Sciatic nerve (tissue), 2 donors: Measurements from ENCODE around the gene CLDN19. TPM values are rescaled to one million over a fixed set of nuclear protein-coding genes. Genes with fewer than 3 reads are reported as not detected.
A peak's percentile ranks its signal among the peaks of the same experiment; 100 is the strongest.

Source experiments
- ATAC-seq: fragments of 200-7000 bp; cut with Tn5 transposase; one replicate; pipeline ENCODE4 v1.9.1; 2020; ENCODE audit warnings: mild to moderate bottlenecking, moderate library complexity
- DNase-seq: peaks from one replicate; pipeline ENCODE4 v3.0.0-alpha.2; 2020; ENCODE audit warnings: low spot score
- intact Hi-C: fragments of 100-400 bp; cut with DNase I; formaldehyde crosslinking; loops from one replicate; pipeline ENCODE4 v1.14.2; 2022
- total RNA-seq: library from RNA; stranded (reverse); fragmentation: NEBNext Ultra II Directional; extraction: Animal tissue kit (Norgen Biotek cat#: 25700); gene quantifications from one replicate; pipeline ENCODE4 v1.2.1, GENCODE V29; 2021
- donor health status: DM: no; HTN: no; CAD: no.
- donor health status: DM: no; HTN: no; CAD: no.

CLDN19 gene
- total RNA-seq, 1 donor from 2014 or later = 243 TPM

DNA sequence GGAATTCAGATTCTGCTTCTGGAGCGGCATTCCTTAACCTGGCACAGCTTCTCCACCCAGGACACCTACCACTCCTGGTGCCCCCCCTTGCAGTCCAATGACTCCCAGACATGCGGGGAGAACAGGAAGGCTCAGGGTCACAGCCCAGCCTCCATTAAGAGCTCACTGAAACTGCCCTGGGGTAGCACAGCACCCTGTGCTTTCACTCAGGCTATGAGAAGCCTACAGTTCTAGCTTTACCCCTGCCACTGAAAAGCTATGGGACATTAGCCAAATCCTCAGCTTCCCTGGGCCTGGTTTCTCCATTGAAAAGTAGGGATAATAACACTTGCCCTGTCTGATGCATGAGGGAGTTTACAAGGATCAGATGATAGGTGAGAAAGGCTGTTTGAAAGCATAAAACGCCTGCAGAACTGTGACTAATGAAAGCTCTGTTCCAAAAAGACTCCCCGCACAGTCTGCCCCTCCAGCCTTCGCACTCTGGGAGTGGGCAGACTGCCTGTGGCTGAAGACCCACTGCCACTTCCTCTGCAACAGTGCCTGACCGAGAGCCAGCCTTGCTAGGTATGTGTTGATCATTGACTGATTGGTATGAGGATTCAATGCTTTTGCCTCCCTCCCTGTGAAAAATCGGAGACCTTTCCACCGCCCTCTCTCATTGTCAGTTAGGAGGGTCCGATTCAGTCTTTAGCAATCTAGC, 2.7 kb upstream of the CLDN19 start:
- intact Hi-C loops = loop anchor here (10.0 kb wide), 2 partner anchors 78 to 158 kb away; no protein-coding TSS in a partner anchor
- DNase-seq = peak; percentile 41
- ATAC-seq = no peak

DNA sequence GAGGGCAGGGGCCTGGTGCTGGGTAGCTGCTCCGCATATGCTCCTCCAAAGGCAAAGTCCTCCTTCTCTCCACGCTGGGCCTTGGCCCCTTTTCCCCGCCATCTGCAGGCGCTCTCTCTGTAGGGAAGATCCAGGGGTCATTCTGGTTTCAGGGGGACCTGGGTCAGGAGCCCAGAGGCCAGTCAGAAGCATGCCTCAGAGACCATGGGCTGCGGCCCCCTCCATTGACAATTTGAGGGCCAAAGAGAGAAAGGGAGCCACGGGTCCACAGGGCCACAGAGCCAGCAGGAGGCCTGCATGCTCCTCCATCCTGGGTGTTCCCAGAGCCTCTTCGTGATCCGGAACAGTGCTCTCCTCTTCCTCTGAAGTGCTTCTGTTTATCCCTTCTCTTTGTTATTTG, 2.1 kb upstream of the CLDN19 start:
- intact Hi-C loops = loop anchor here (10.0 kb wide), 2 partner anchors 77 to 157 kb away; no protein-coding TSS in a partner anchor
- ATAC-seq (no peak), DNase-seq (no peak)

DNA sequence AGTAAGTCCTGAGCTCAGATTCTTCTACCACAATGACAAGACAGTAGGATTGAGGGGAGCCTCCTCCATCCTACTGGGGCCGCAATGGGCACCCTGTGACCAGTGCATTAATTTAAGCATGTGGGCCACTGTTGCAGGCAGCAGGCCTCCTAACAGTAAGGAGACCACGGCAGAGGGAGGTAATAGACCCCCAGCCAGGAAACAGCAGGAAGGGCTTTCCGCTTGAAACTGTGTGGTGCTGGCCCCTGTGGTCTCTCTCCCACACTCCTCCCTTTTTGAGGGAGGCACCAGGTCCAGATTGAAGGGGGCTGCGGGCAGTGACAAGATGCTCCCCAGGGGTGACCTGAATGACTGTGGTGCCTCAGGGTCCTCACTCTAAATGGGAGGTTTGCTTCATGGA, 1.7 kb upstream of the CLDN19 start:
- no peak for ATAC-seq
- intact Hi-C loops = loop anchor here (10.0 kb wide), 2 partner anchors 77 to 157 kb away; no protein-coding TSS in a partner anchor
- no peak for DNase-seq

DNA sequence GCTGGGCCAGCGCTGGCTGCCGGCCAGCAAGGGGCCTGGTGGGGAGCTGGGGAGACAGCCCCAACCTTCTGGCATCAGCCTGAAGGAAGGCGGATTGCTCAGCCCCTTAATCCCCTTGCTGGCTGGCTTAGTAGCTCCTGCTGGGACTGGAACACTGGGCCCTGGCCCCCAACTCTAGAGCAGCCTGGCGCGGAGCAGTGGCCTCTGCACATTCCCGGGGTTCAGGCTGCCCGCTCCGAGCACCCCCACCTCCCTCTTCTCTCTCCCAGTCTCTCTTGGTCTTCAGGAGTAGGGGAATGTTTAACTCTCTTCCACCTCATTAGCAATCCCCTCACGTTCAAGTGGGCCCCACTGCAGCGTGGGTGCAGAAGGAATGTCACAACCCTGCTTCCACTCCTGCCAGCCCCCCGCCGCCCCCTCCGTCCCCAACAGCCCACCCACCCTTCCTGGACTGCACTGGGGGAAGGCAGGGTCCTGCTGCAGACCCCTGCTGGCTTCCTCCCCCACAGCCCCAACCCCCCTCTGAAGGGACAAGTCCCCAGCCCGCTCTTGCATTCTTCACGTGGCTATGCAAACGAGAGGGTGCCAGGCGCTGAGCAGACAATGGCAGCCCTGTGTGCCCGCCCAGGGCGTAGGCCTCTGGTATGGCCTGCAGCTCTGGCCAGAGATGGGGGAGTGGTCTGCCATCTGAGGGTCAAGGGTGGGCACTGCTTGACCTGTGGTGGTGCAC, 980 bp upstream of the CLDN19 start:
- DNase-seq (no peak), ATAC-seq (peak; percentile 68)
- intact Hi-C loops = loop anchor here (10.0 kb wide), 2 partner anchors 76 to 156 kb away; no protein-coding TSS in a partner anchor

- intact Hi-C loops = no loop called here
- DNase-seq = no peak
- no peak for ATAC-seq
Measured at GRCh38 chr1:42738678-42739226, 1.3 kb downstream of the CLDN19 start.

DNA sequence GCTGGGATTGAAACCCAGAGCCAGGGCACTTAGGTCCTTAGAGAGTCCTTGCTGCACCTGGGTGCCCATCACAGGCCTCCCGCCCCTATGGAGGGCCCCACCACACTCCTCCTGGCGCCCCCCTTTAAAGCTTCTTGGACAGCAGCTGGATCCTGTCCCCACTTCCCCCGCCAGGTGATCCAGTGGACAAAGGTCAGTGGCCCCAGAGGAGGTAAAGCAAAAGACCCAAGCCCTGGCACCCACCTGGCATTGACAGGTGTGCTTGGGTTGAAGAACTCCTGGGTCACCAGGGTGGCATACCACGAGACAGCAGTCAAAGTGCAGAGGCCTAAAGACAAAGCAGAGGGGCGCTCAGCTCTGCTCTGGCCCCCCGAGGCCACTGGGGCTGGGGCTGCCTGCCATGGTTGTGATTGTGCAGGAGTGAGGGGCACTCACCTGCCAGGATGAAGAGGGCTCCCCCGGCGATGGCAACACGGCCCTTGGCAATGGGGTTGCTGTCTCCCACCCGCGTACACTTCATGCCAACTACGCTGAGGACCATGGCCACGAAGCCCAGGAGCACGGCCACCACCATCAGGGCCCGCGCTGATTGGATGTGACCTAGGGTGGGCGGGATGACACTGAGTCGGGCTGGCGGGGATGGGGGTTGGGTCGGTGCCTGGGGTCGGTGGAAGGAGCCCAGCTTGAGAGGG, 1.9 kb downstream of the CLDN19 start:
- ATAC-seq (no peak), DNase-seq (no peak)

GRCh38 chr1:42737257-42737656, 2.8 kb downstream of the CLDN19 start:
- DNase-seq (no peak), ATAC-seq (no peak)
- intact Hi-C loops = no loop called here

More for the DNA sequence above, 1.9 kb downstream of the CLDN19 start:
- intact Hi-C loops = no loop called here

DNA sequence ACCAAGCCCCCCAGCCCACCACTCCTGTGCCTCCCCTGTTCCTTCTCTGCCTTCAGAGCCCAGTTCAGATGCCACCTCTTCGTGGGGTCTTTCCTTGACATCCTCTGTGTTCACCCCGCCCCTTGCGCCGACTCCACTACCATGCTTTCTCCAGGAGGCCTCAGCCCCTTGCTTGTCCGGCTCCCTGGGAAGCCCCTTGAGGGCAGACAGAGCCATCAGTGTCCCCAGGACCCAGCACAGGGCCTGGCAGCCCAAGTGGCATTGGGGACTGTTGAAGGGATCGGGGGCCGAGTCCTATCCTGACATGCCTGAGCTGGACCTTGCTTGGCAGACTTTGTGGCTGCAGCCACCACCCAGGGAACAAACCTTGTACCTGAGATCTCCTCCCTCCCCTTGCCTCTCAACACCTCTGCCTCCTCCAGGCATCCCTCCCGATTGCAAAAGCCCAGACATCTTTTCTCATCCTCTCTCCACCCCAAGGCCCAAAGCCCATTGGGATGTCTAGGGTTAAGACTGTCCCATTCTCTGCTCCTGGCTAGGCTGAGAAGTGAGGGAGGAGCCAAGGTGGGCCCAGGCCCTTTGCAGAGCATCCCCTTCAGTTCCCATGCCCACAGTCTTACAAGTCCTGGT, 3.4 kb downstream of the CLDN19 start:
- intact Hi-C loops = no loop called here
- no peak for DNase-seq
- ATAC-seq = no peak

DNA sequence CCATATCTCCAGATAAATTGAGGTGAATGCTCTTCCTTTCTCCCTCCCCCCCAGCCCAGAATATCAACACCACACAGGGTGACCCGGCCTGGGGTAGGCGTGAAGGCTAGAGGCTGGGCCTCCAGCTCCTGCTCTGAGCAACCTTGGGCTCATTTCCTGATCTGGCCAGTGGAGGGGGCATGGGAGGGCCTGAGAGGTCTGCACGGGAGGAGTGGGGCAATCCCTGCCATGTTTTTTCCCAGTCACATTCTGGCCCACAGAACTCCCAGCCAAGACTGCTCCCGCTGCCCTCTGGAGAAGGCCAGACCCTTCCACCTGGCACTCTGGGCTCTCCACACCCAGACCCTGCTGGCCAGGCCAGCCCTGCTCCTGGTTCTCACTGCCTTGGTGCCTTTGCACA, 3.9 kb downstream of the CLDN19 start:
- no peak for ATAC-seq
- DNase-seq = no peak
- intact Hi-C loops = no loop called here

- no peak for DNase-seq
- no peak for ATAC-seq
- intact Hi-C loops = no loop called here
Measured at GRCh38 chr1:42735477-42736105, 4.4 kb downstream of the CLDN19 start.

GRCh38 chr1:42735056-42735455, 5.0 kb downstream of the CLDN19 start:
- DNase-seq (no peak), ATAC-seq (no peak)
- intact Hi-C loops = no loop called here

DNA sequence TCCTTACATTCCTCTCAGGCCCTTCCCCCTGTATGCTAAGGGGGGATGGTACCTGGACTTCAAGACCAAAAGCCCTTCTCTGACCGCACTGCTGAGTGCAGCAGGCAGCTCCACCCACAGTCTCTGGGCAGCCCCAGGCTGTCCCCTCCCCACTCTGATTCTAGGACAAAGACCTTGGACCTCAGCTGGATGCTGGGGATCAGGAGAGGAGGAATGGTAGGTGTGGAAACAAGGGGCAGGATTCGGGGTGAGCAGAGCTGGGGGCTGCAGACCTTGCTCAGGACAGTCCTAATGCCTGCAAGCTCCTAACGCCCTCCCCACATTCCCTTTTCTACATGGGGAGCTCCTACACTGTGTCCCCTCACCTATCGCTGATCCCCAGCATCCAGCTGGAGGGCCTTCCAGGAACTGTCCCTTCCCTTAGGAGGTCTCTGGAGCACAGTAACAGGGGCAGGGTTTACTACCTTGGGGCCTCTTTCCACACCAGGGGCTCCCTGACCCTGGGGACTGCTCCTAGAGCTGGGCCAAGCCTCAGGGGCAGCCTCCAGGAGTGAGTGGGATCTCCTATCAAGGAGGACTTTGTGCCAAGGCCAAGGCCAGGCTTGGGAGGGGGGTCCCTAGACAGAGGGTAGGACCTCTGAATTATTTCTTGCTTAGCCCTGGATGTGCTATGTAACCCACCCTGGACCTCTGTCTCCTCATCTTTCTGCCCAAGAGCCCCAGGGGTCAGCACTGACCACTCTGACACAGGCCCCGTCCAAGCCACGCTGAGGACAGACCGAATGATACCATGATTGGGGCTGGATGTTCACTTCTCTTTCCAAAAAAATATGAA, 5.6 kb downstream of the CLDN19 start:
- intact Hi-C loops = no loop called here
- ATAC-seq (no peak), DNase-seq (no peak)

DNA sequence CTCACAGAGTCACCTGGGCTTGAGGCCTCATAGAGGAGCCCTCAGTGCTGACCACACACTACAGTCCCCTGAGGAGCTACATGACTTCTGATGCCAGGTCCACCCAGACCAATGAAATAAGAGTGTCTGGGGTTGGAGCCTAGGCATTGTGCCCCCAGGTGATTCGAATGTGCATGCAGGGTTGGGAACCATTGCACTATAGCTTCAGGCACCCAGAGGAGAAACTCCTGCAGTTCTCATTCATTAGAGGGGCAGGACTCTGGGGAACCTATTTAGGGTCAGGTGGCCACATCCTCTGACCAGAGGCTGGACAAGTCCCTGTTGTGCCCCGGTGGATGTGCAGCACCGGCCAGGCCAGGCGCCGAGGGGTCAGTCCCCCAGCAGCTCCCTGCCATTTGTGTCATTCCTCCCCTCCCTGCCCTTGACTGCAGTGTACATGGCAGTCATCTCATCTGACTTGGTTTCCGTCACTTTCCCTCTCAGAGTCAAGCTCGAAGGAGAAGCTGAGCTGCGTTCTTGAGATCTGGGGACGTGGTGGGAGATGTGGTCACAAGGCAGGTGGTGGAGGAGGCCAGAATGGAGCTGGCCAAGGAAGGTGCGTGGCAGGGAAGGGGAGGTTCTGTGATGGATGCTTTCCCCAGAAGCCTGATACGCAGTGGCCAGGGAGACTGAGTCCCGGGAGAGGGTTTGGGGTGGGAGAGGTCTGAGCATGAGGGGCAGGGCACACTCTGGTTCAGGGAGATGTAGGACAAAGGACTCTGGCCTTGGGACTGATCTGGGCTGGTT, 6.4 kb downstream of the CLDN19 start:
- ATAC-seq = no peak
- DNase-seq = no peak
- intact Hi-C loops = no loop called here

GRCh38 chr1:42732126-42732680, 7.8 kb downstream of the CLDN19 start:
- no peak for ATAC-seq
- no peak for DNase-seq
- intact Hi-C loops = no loop called here

- intact Hi-C loops = no loop called here
- DNase-seq (no peak), ATAC-seq (no peak)
Measured at GRCh38 chr1:42731585-42731984, 8.5 kb downstream of the CLDN19 start.

DNA sequence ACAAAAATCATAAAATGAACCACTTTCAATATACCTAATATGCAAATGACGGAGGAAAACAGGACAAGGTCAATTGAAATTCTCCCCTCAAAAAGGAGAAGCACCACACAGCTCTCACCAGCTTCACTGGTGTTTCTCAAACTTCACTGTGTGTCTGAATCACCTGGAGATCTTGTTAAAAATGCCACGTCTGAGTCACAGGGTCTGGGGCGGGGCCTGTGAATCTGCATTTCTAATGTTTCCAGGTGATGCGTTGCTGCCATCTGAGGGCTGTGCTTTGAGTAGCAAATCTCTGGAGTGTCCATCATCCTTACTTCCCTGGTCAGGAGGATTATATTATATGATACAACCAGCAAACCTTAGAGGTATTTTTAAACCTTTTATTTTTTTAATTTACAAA, 9.0 kb downstream of the CLDN19 start:
- no peak for DNase-seq
- ATAC-seq = no peak
- intact Hi-C loops = no loop called here

GRCh38 chr1:42730002-42730401, 10.0 kb downstream of the CLDN19 start:
- ATAC-seq (no peak), DNase-seq (no peak)
- intact Hi-C loops = no loop called here
